NK-92 (cell line): ENCODE results near the gene SERPINB13.

ENCODE experiments used
- DNase-seq: peaks from one replicate; lab custom pipeline; 2025; ENCODE audit not compliant: unreplicated experiment; lab: John Stamatoyannopoulos, UW

SERPINB13 gene

GRCh38 chr18:63646936-63647335 lies 59.8 kb downstream of the SERPINB13 start:
- DNase-seq: no peak

GRCh38 chr18:63648241-63648640 lies 61.1 kb downstream of the SERPINB13 start:
- no peak for DNase-seq
